Prostate gland (tissue), 2 donors: ENCODE results near the gene PDK3. TPM values are rescaled to one million over a fixed set of nuclear protein-coding genes. Genes with fewer than 3 reads are reported as not detected.

Experiments
- DNase-seq: peaks from one replicate; pipeline ENCODE4 v3.0.0-alpha.2; 2019; ENCODE audit warnings: low spot score
- H3K27ac ChIP-seq, 2 donors: fragments of 200-600 bp; sonication (generic); 2 replicates each; pipeline ENCODE4 v1.5.1; 2017 to 2019
- H3K27me3 ChIP-seq: fragments of 200-600 bp; sonication (generic); replicated peaks from 2 replicates; pipeline ENCODE4 v1.5.1; 2019; ENCODE audit not compliant: insufficient read depth
- H3K36me3 ChIP-seq, 2 donors: fragments of 200-600 bp; sonication (generic); 1 replicate in 1 of 2; 2 replicates in 1 of 2; pipeline versions ENCODE4 v1.5.1 to v1.8.1; 2017 to 2019
- H3K4me1 ChIP-seq: fragments of 200-600 bp; sonication (generic); replicated peaks from 2 replicates; pipeline ENCODE4 v1.5.1; 2019
- H3K4me3 ChIP-seq, 2 donors: fragments of 200-600 bp; sonication (generic); 2 replicates each; pipeline ENCODE4 v1.5.1; 2017 to 2019
- H3K9me3 ChIP-seq: fragments of 200-600 bp; sonication (generic); 2 replicates; pipeline ENCODE4 v1.5.1; 2017
- POLR2A ChIP-seq: fragments of 450-650 bp; IDR thresholded peaks from one replicate; pipeline ENCODE4 v1.6.1; 2016; ENCODE audit warnings: antibody characterized with exemption, mild to moderate bottlenecking
- POLR2AphosphoS5 ChIP-seq: sonication (generic); formaldehyde crosslinking; IDR thresholded peaks from one replicate; pipeline ENCODE4 v1.6.1; 2017; ENCODE audit warnings: antibody characterized with exemption
- WGBS: methylation state at CpG from one replicate; pipeline ENCODE4 v1.1.5; 2018; 5-methylcytosine and 5-hydroxymethylcytosine counted together
- intact Hi-C: fragments of 100-400 bp; cut with DNase I; formaldehyde crosslinking; loops from one replicate; pipeline ENCODE4 v1.14.2; 2022
- total RNA-seq, 2 donors: library from RNA; depleted of rRNA; stranded (reverse); fragments of >200 nt; gene quantifications; one replicate each; pipeline ENCODE4 v1.1.0, GENCODE V29; 2016
- TF ChIP-seq, protein P1 (sequence below), 4 experiments: fragments of 200-600 bp in 2 of 4; fragments of 450-650 bp in 2 of 4; sonication (generic) in 2 of 4; IDR thresholded peaks; 1 replicate in 3 of 4; 2 replicates in 1 of 4; pipeline ENCODE4 v1.5.1; 2016 to 2019; ENCODE audit warnings: antibody characterized with exemption in 4 of 4, mild to moderate bottlenecking in 2 of 4, moderate library complexity in 2 of 4

PDK3 gene
- total RNA-seq, 2 donors from 2014 or later = 41.6 to 54.3 TPM

DNA sequence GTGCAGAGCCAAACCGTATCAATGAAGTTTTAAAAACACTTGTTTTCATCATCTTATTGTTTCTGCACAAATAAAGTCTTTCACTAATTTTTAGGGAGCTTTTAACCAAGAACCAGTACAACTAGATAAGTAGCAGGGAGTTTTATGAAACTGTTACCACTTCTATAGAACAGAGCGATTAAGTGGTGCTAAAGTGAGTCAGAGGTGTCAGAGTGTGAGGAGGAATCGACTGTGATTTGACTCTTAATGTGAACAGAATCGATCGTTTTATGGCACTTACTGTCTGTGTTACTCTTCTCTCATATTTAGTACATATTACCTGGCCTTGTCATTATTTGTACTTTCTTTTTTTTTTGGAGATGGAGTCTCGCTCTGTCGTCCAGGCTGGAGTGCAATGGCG lies 43.3 kb downstream of the PDK3 start:
- Histone ChIP-seq H3K27ac (no peak overlapping the region), H3K4me3 (no peak overlapping the region), H3K9me3 (no peaks in the 10 kb centered on the region), H3K27me3 (no peaks in the 10 kb centered on the region), H3K36me3 (no peaks in the 10 kb centered on the region), H3K4me1 (no peaks in the 10 kb centered on the region)
- intact Hi-C loops = no loop called here
- no peak for DNase-seq
- 98% methylated on average over 8 of the region's 8 CpGs for WGBS
- TF ChIP-seq POLR2AphosphoS5 (no peak), POLR2A (no peak)
- TF ChIP-seq, protein P1, sequence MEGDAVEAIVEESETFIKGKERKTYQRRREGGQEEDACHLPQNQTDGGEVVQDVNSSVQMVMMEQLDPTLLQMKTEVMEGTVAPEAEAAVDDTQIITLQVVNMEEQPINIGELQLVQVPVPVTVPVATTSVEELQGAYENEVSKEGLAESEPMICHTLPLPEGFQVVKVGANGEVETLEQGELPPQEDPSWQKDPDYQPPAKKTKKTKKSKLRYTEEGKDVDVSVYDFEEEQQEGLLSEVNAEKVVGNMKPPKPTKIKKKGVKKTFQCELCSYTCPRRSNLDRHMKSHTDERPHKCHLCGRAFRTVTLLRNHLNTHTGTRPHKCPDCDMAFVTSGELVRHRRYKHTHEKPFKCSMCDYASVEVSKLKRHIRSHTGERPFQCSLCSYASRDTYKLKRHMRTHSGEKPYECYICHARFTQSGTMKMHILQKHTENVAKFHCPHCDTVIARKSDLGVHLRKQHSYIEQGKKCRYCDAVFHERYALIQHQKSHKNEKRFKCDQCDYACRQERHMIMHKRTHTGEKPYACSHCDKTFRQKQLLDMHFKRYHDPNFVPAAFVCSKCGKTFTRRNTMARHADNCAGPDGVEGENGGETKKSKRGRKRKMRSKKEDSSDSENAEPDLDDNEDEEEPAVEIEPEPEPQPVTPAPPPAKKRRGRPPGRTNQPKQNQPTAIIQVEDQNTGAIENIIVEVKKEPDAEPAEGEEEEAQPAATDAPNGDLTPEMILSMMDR (IDR thresholded peaks at IDR 0.05) = no peak

DNA sequence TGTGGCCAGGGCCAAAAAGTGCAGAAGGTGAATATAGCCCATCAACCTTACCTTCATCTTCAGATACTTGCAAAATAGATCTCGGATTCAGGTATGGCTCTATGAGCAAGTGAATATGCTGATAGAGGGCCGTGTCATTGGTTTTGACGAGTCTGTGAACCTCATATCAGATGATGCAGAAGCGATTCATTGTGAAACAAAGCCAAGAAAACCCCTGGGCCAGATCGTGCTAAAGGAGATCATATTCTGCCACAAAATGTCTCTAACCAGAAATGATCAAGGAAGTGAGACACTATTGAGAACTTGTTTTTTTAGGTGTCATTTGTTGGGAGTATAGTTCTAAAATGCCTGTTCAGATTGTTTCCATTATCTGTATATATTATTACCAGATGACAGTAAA lies 48.3 kb downstream of the PDK3 start:
- 73% methylated on average over 5 of the region's 5 CpGs for WGBS
- no peaks in the 10 kb centered on the region for H3K9me3 ChIP-seq
- H3K4me1 ChIP-seq = no peaks in the 10 kb centered on the region
- intact Hi-C loops = loop anchor here (10.0 kb wide), 1 partner anchor 631 kb away; no protein-coding TSS in a partner anchor
- H3K27me3 ChIP-seq = no peaks in the 10 kb centered on the region
- TF ChIP-seq, protein P1 (IDR thresholded peaks at IDR 0.05) = no peak
- no peak for TF ChIP-seq POLR2AphosphoS5
- no peak for TF ChIP-seq POLR2A
- no peaks in the 10 kb centered on the region for H3K36me3 ChIP-seq
- H3K27ac ChIP-seq = no peak overlapping the region
- DNase-seq = no peak
- no peak overlapping the region for H3K4me3 ChIP-seq

GRCh38 chrX:24515447-24515846 lies 50.4 kb downstream of the PDK3 start:
- Histone ChIP-seq H3K27me3 (no peaks in the 10 kb centered on the region), H3K36me3 (no peaks in the 10 kb centered on the region), H3K4me3 (no peak overlapping the region), H3K4me1 (no peaks in the 10 kb centered on the region), H3K27ac (no peak overlapping the region), H3K9me3 (no peaks in the 10 kb centered on the region)
- no peak for DNase-seq
- TF ChIP-seq POLR2A (no peak), POLR2AphosphoS5 (no peak)
- TF ChIP-seq, protein P1 (IDR thresholded peaks at IDR 0.05) = peak in 1 of 4 experiments; percentile 6
- 25% methylated on average over 4 of the region's 4 CpGs for WGBS
- intact Hi-C loops = loop anchor here (10.0 kb wide), 1 partner anchor 629 kb away; no protein-coding TSS in a partner anchor

GRCh38 chrX:24520472-24520871 lies 55.4 kb downstream of the PDK3 start:
- no peak overlapping the region for H3K27ac ChIP-seq
- no peak for DNase-seq
- H3K9me3 ChIP-seq = no peaks in the 10 kb centered on the region
- no peaks in the 10 kb centered on the region for H3K27me3 ChIP-seq
- TF ChIP-seq POLR2AphosphoS5 (no peak), POLR2A (no peak)
- TF ChIP-seq, protein P1 (IDR thresholded peaks at IDR 0.05) = no peak
- H3K36me3 ChIP-seq = no peaks in the 10 kb centered on the region
- 100% methylated on average over 2 of the region's 2 CpGs for WGBS
- intact Hi-C loops = no loop called here
- H3K4me1 ChIP-seq = no peaks in the 10 kb centered on the region
- H3K4me3 ChIP-seq = no peak overlapping the region

DNA sequence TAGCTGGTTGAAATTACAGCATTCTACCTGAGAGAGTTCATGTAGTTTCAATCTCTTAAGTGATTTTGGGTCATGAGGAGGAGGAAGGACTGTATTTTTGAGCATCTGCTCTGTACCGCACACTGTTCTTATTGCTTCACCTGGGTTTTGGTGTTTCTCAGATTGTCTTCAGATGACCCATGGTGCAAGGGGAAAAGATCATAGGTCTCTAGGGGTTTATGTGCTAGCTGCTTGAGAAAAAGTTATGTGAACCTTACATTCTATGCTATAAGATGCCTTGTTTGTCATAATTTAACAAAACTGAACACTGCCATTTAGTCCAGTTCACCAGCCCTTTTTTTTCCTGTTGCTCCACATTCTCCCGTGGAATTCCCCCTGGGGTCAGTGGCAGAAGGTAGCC lies 60.4 kb downstream of the PDK3 start:
- Histone ChIP-seq H3K4me3 (no peak overlapping the region), H3K36me3 (no peaks in the 10 kb centered on the region), H3K27ac (no peak overlapping the region), H3K4me1 (no peaks in the 10 kb centered on the region), H3K9me3 (no peaks in the 10 kb centered on the region), H3K27me3 (no peaks in the 10 kb centered on the region)
- TF ChIP-seq, protein P1 (IDR thresholded peaks at IDR 0.05) = no peak
- TF ChIP-seq POLR2A (no peak), POLR2AphosphoS5 (no peak)
- WGBS = 90% methylated on average over 2 of the region's 2 CpGs
- DNase-seq = no peak
- intact Hi-C loops = no loop called here
